ENCODE data around the gene CHID1.

The CHID1 gene

DNA sequence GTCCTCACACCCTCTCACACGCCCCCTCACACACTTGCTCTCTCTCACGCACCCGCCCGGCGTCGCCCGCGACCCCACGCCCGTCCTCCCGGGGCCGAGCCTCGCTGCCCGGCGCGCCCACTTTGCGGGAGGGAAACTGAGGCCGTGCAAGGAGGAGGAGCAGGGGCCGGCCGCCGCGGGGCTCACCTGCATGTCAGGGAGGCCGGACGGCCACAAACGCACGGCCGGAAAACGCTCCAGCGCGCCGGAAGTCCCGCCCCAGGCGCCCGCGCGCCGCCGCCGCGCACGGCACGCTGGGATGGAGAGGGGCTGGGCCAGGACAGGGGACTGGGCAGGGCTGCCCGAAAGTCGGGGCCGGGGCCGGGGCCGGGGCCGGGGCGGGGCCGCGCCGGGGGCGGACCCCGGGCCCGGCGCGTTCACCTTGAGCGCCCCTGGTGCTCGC lies at the start of gene CHID1:
Gene CHID1, minus strand, starts transcription at position 222 of the 442 bp plus-strand sequence. CDS start 5,994 bp downstream, outside the sequence.
- FAIRE-seq: no peak

DNA sequence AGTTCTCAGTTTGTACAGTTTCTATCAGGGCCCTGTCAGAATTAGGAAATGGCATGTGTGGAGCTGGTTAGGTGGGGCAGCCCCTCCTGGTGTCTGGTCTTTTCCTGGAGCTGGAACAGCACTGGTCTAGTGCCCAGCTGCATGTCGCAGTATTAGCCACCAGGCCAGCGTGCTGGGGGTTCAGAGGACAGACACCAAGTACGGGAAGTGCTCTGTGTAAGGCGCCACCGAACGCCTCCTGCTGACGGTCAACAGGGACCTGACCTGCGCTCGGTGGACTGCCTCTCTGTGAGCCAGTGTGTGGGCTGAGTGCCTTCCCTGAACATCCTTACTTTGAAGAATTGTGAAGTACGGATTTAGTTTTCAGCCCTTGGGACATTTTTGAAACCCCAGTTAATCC lies 49.0 kb upstream of the CHID1 start:
- FAIRE-seq: no peak

GRCh38 chr11:959027-959426 lies 48.4 kb upstream of the CHID1 start:
- no peak for FAIRE-seq

GRCh38 chr11:958101-958500 lies 47.5 kb upstream of the CHID1 start:
- no peak for FAIRE-seq

- no peak for FAIRE-seq
Observed at GRCh38 chr11:957212-957920, 46.8 kb upstream of the CHID1 start.

- no peak for FAIRE-seq
Observed at GRCh38 chr11:955154-956063, 44.8 kb upstream of the CHID1 start.

DNA sequence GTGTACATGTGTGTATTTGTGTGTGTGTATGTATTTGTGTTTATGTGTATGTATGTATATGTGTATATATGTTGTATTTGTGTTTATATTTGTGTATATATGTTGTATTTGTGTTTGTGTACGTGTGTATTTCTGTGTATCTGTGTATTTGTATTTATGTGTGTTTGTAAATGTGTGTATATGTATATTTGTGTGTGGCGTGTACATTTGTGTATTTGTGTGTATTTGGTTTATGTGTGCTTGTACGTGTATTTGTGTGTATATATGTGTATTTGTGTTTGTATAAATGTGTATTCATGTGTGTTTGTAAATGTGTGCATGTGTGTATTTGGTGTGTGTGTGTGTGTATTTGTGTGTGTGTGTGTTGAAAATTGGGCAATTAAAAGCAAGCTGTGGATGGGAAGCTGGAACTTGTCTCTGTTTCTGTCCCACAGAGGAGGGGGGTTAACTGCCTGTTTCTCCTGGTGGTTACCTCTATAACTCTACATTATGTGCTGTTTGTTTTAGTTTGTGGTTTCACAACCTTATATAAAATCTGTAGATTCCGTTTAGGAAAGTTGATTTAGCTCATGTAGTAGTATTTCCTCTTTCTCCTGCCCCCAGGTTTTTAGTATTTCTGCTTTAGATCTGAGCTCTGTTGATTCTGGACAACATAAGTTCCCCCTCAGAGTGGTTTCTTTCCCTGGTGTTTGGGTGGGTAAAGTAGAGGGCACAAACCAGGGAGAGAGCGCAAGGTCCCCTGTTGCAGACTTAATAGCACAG lies 44.0 kb upstream of the CHID1 start:
- FAIRE-seq: no peak

DNA sequence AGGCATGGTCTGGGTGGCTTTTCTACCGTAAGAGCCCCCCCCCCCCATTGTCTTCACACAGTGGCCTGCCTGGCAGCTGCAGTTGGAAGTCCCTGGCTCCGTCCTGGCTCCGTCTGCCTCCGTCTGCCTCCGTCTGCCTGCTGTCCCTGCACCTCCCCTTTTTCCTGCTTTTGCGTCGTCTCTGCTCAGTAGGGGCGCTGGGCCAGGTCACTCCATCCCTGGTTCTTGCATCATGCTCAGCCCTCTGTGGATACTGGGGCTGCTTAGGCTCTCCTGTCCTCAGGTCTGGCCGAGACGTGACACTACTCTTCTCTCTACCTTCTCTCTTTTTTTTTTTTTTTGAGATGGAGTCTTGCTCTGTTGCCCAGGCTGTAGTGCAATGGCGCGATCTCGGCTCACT lies 42.9 kb upstream of the CHID1 start:
- no peak for FAIRE-seq

GRCh38 chr11:952406-953385 lies 42.1 kb upstream of the CHID1 start:
- peak; percentile 78 for FAIRE-seq

DNA sequence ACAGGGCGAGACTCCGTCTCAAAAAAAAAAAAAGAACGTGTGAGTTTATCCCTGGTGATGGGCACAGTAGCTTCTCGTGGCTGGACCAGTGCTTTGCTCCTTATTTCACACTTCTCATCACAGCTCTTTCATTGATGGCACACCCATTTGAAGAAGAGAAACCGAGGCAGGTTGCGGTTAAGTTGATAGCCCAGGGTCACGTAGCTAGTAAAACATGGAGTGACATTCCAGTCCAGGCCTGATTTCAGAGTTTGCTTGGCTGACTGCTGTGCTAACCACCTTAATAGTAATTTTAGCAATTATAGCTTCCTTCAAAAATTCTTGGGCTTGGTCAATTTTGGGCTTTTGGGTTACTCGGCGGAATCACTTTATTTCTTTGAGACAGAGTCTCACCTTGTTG lies 40.9 kb upstream of the CHID1 start:
- FAIRE-seq: no peak

DNA sequence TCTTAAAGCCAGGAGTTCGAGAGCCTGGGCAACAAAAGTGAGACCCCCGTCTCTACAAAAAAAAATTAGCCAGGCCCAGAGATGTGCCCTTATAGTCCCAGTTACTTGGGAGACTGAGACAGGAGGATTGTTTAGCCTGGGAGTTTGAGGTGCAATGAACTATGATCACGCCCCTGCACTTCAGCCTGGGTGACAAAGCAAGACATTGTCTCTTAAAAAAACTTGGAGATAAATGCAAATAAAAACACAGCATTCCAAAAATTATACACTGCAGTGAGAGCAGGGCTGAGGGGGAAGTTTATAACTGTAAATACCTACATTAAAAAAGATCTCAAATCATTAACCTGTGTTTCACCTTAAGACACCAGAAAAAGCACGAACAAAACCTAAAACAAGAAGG lies 37.1 kb upstream of the CHID1 start:
- FAIRE-seq: no peak

DNA sequence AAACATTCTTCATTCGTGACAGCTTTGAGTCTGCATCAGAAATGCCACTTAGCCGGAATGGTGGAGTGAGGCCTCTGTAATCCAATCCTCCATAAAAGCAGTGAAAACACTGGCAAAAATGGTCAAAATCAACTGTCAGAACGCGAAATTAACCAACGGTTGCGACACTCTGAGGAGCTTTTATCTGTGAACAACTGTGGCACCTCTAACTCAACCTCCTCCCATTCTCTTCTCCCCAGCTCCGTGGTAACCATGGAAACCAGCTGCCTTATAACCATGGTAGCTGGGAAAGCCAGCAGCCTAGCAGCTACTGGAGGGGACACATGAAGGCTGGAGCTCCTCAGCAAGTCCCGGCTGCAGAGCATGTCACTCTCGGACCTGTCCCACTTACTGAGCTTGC lies 35.4 kb upstream of the CHID1 start:
- peak; percentile 71 for FAIRE-seq

GRCh38 chr11:944711-945470 lies 34.3 kb upstream of the CHID1 start:
- no peak for FAIRE-seq

DNA sequence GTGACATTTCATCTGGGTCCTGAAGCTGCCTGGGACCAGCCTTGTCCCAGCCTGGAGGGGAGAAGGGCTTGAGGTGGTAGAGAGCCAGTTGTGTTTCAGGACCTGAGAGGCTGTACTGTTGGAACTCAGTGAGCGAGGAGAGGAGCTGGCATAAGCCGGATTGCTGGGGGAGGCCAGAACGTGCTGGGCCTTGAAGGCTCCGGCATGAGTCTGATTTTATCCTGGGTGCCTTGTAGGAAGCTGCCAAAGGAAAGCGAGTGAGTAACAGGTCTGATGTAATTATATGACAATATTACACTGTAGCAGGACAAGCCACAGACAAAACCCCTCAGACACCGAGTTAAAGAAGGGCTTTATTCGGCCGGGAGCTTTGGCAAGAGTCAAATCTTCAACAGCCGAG lies 32.2 kb upstream of the CHID1 start:
- no peak for FAIRE-seq

DNA sequence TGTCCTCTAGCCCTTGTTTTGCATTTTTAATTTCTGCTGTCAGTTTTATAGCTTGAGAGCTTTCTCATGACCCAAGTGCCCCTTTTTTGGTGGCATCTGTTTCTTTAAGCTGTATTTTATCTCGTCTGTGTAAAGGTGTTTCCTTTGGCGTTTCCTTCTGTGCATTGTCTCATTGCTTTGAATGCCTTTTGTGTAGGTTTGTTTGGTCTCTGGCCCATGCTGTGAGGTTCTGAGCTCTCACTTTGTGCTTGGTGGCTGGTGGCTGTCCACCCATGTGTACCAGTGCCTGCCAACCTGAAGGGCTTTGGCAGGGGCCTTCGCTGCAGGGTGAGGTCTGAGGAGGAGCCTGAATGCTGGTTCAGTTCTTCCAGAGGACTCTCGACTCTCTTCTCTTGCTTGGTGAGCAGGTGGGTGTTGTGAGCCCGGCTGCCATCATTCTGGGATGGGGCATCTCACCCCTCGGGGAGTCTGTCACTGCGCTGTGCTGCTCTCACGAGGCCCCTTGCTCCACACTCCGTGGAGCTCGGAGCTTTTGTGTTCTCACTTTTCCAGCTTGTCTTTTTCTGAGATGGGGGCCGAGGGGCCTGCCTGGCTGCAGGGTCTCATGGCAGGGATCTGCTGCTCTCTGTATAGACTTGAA lies 30.0 kb upstream of the CHID1 start:
- no peak for FAIRE-seq

DNA sequence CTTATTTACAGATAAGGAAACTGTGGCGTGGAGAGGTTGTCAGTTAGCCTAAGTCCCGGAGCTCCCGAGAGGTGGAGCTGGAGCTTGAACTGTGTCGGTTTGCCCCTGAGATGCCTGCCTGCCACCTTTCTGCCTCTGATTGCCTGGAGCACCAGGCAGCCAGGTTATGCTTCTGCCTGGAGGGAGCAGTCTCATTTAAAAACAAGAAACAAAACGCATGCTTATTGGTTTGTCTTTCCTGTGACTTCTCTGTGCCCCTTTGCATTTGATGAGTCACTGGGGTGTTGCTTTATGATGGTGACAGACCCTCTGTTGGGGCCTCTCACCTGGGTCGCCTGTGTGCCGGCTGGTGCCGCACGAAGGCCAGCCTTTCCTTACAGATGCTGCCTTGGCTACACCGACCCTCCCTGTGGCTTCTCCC lies 27.2 kb upstream of the CHID1 start:
- FAIRE-seq: no peak

DNA sequence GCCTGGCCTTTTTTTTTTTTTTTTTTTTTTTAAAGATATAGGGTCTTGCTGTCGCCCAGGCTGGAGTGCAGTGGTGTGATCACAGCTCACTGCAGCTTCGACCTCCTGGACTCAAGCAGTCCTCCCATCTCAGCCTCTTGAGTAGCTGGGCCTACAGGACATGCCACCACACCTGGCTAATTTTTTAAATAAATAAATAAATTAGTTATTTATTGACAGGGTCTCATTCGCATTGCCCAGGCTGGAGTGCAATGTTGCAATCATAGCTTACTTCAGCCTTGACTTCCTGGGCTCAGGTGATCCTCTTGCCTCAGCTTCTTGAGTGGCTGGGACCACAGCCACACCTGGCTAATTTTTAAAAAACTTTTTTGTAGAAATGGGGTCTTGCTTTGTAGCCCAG lies 25.6 kb upstream of the CHID1 start:
- FAIRE-seq: no peak

GRCh38 chr11:934527-934926 lies 23.9 kb upstream of the CHID1 start:
- no peak for FAIRE-seq

GRCh38 chr11:933936-934335 lies 23.3 kb upstream of the CHID1 start:
- no peak for FAIRE-seq

DNA sequence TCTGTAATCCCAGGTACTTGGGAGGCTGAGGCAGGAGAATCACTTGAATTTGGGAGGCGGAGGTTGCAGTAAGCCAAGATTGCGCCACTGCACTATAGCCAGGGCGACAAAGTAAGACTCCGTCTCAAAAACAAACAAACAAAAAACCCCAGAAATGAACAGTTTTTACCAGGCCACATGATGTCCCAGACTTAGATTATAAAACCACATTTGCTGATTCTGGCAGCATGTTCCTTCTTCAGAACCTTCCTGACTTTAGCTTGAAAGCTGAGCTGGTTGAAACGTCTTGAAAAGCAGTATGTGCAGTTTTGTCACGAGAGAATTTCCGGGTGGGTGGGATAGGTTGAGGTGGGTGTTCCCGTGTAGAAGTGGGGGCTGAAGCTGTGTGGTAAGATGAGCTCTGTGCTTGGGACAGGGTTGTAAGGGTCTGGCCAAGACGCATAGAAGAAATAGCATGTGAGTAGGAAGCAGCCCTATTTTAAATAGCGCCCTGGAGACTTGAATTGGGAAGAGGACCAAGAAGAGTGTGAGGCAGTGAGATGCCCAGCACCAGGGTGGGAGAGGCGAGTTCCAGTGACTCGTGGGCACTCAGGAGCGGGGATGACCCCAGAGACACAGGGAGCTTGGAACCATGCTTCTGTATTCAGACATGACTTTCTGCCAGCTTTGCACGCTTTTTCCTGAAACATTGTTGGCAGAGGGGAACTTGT lies 22.7 kb upstream of the CHID1 start:
- no peak for FAIRE-seq
